HG02973 (cell line): ENCODE data around the gene ENPP5.

Experiments used
- ATAC-seq: cut with Tn5 transposase; IDR thresholded peaks from one replicate; pipeline ENCODE4 v1.9.1; 2021; ENCODE audit warnings: moderate library complexity; ENCODE audit not compliant: unreplicated experiment

The ENPP5 gene

GRCh38 chr6:46115634-46116033 is 55.1 kb downstream of the ENPP5 start:
- ATAC-seq = no peak

DNA sequence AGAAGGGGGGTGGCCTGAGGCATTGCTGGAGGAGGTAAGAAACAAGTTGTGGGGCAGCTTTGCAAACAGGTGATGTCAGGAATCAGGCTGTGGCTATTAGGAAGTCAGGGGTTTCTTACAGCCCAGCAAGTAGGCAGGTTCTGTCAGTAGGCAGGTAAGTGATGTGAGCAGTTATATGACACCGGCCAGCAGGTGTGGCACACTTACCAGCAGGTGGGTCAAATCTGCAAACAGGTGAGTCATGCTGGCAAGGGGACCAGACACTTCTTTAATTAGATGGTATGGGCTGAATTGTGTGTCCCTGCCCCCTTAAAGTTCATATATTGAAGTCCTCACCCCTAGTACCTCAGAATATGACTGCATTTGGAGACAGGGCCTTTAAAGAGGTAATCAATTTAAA is 57.4 kb downstream of the ENPP5 start:
- no peak for ATAC-seq
